Activated T-cell treated with anti-CD3 and anti-CD28 coated beads, Interleukin-2, amount 50 U/mL, for 48 hours (primary cell): Measurements from ENCODE around the gene FIG4.
"Not testable (repeated sequence)": the region's sequence is repeated elsewhere in the genome, so short reads cannot be mapped to it uniquely, and the experiment has no call there.

Experiments
- DNase-seq, 2 experiments: peaks; one replicate each; pipeline ENCODE4 v3.0.0-alpha.2; 2020

The FIG4 gene

DNA sequence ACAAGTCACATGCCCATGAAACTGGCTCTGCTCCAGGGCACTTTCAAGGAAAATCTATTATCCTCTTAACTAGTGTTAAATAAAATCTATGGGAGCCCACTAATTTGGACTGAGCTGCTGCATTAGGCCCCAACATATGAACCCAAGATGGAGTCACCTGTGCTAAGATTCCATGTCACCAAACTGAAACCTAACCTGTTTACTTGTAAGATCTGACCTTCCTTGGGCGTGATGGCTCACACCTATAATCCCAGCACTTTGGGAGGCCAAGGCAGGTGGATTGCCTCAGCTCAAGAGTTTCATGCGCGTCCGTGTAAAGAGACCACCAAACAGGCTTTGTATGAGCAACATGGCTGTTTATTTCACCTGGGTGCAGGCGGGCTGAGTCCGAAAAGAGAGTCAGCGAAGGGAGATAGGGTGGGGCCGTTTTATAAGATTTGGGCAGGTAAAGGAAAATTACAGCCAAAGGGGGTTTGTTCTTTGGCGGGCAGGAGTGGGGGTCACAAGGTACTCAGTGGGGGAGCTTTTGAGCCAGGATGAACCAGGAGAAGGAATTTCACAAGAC is 164.5 kb downstream of the FIG4 start:
- DNase-seq: not testable (repeated sequence)

GRCh38 chr6:109861946-109862345 is 170.8 kb downstream of the FIG4 start:
- DNase-seq: no peak

DNA sequence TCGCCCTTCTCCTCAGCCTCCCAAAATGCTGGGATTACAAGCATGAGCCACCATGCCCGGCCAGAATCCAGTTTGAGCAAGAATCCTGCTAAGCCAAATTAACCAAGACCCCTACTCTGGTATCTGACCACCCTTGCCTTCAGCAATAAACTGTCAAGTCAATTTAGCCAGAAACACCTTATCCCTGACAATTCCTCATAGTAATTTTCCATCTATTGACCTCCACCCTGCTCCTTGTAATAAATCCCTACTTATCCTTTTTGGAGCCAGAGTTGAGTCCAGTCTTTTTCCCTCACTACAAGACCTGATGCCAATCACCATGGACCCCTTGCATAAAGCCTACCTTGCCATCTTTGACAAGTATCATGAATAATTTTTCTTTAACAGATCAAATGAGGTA is 173.0 kb downstream of the FIG4 start:
- DNase-seq: no peak

GRCh38 chr6:109865968-109866367 is 174.9 kb downstream of the FIG4 start:
- DNase-seq: no peak

- no peak for DNase-seq
These were observed 176.2 kb downstream of the FIG4 start for GRCh38 chr6:109867009-109867969.

DNA sequence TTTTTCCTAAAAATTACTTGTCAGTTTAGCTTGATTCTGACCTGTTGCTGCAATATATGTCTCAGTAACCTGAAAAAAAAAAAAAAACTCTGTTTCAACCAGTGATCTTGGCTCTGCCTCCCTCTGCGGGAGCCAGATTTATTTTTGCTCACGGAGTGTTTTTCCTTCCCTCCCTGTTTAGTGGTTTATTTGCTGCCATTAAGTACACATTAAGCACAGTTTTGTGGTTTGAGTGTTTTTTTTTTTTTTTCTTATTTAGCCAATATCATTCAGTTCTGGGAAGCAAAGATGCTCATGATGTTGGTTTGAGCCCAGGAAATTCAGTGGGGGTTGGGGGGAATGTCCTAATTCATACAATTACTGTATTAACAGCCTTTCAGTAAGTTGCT is 176.9 kb downstream of the FIG4 start:
- DNase-seq: no peak

DNA sequence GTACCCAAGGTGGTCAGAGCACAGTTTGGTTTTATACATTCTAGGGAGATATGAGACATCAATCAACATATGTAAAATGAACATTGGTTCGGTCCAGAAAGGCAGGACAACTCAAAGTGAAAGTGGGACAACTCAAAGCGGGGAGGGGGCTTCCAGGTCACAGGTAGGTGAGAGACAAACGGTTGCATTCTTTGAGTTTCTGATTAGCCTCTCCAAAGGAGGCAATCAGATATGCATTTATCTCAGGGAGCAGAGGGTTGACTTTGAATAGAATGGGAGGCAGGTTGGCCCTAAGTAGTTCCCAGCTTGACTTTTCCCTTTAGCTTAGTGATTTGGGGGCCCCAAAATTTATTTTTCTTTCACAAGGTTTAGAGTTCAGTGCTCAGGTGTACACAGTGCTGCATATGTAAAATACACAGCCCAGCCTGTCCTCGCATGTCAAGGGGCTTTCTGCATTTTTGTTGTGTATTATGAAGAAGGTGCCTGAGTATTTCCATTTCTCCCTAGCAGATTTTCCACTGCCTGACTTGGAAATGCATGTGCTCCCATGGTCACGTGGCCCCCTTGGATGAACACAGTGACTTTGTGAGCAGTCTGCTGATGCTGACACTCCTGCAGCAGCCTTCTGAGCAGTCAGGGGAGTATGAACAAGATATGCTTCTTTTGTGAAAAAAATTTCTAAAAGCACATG is 178.4 kb downstream of the FIG4 start:
- DNase-seq: not testable (repeated sequence)

DNA sequence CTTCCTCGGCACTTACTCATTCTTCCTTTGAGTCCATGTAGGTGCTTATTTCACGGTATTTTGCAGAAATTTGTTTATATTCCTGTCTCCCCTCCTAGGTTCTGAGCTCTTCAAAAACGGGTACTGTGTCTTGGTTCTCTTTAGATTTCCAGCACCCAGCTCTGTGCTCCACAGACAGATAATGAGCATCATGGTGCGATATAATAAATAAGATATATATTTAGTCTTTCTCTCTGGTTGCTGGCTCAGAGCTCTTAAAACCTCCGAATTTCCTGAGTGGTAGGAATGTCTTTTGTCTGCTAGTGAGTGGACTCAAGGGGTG is 179.0 kb downstream of the FIG4 start:
- no peak for DNase-seq

DNA sequence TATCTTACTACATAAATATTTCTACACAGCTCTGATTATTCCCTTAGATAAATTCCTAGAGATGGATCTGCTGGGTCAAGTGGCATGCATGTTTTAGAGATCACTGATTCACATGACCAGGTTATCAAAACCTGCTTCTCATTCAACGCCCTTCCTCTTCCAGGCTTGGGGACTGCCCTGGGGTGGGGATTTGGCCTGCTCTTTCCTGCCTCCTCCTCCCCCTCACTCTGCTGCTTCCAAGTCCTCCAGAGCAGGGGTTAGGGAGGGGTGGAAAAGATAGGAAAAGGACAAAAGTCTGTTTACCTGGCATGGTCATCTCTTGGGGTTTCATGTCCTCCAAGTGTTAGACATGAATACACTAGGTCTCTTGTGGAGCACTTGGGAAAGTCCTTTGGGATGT is 181.5 kb downstream of the FIG4 start:
- DNase-seq: no peak

- no peak for DNase-seq
These were observed 182.0 kb downstream of the FIG4 start for GRCh38 chr6:109872968-109873545.

DNA sequence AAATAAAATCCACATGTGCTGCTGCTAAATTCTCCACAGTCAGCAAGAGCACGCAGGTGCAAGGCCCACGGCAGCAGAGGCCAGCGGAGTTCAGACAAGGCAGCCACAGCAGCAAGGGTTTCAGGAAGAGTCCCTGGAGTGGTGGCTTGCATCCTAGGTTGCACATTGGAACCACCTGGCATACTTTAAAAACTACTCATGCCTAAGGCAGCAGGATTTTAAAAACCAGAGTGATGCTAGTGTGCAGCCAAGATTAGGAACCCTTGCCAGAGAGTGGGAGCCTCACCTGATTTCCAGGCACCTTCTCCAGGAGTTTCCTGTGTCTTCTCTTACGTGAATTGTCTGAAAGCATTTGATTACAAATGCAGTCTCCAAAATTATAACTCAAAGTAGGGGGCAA is 183.0 kb downstream of the FIG4 start:
- DNase-seq: no peak

DNA sequence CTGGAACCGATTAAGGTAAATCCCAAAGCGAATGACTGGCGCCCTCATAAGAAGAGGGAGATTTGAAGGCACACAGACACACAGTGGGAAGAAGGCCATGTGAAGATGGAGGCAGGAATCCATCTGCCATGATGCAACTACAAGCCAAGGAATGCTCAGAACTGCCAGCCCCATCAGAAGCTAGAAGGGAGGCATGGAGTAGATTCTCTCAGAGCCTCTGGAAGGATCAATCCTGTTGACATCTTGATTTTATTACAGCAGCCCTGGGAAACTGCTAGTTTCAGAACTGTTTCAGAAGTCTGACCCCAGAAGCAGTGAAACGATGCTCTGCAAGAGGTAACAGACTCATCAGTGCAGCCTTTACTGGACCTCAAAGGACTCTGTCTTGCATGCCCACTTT is 183.5 kb downstream of the FIG4 start:
- DNase-seq: no peak
